Spinal cord (tissue), 10 donors: ENCODE data around the gene KLHDC4. TPM values are rescaled to one million over a fixed set of nuclear protein-coding genes. Genes with fewer than 3 reads are reported as not detected.
"Not testable (repeated sequence)": the region's sequence is repeated elsewhere in the genome, so short reads cannot be mapped to it uniquely, and the experiment has no call there.

ENCODE experiments used
- DNase-seq, 6 donors: peaks; one replicate each; pipeline versions ENCODE4 v3.0.0 to v3.0.0-alpha.2; 2013 to 2015; ENCODE audit warnings: low spot score in 6 of 6, low read depth in 4 of 6
- H3K27ac ChIP-seq: one replicate; pipeline ENCODE4 v1.5.1; 2013; ENCODE audit warnings: low read depth, low read length, control low read depth
- H3K27me3 ChIP-seq: one replicate; pipeline ENCODE4 v1.6.1; 2013; ENCODE audit warnings: low read length; ENCODE audit not compliant: control insufficient read depth, insufficient read depth
- H3K36me3 ChIP-seq: one replicate; pipeline ENCODE4 v1.6.1; 2013; ENCODE audit warnings: low read length; ENCODE audit not compliant: control insufficient read depth, insufficient read depth
- H3K4me1 ChIP-seq: one replicate; pipeline ENCODE4 v1.6.1; 2013; ENCODE audit warnings: low read length; ENCODE audit not compliant: control insufficient read depth, insufficient read depth
- H3K4me3 ChIP-seq: one replicate; pipeline ENCODE4 v1.5.1; 2013; ENCODE audit warnings: low read depth, low read length, control low read depth
- H3K9me3 ChIP-seq: one replicate; pipeline ENCODE4 v1.6.1; 2013; ENCODE audit warnings: low read length; ENCODE audit not compliant: control insufficient read depth, insufficient read depth
- WGBS: methylation state at CpG from one replicate; pipeline ENCODE4 v1.1.5; 2013; ENCODE audit warnings: missing lambda C conversion rate; ENCODE audit not compliant: insufficient coverage; 5-methylcytosine and 5-hydroxymethylcytosine counted together
- long read RNA-seq, 4 donors: transcript quantifications; one replicate each; lab custom pipeline, GENCODE V29; 2026
- polyA plus RNA-seq, 2 donors: library from polyadenylated mRNA; unstranded; fragments of 120-200 nt; gene quantifications; one replicate each; pipeline ENCODE4 v1.2.1, GENCODE V29; 2013; ENCODE audit not compliant: insufficient read length in 2 of 2
- total RNA-seq, 2 donors: library from RNA; depleted of rRNA in 1 of 2; stranded (reverse); fragments of 120-200 nt in 1 of 2; fragments of >200 nt in 1 of 2; gene quantifications; one replicate each; pipeline versions ENCODE4 v1.2.3 to v1.2.4, GENCODE V29; 2013 to 2014
- donor health status: healthy.

KLHDC4 gene
- 10 to 100 TPM; 14.1 to 23.0 TPM for total RNA-seq
- 10 to 100 TPM; 36.9 to 52.3 TPM for polyA plus RNA-seq
- long read RNA-seq, donor 1, full-length matches to known transcripts = 8 of 8 reads
- long read RNA-seq, donor 1, partial matches to known transcripts = 0 of 8 reads
- long read RNA-seq, donor 1, other reads (novel, unspliced or antisense) = 0 of 8 reads
- long read RNA-seq, donor 2, full-length matches to known transcripts = 6 of 6 reads
- long read RNA-seq, donor 2, partial matches to known transcripts = 0 of 6 reads
- long read RNA-seq, donor 2, other reads (novel, unspliced or antisense) = 0 of 6 reads
- long read RNA-seq, donor 3, full-length matches to known transcripts = 6 of 6 reads
- long read RNA-seq, donor 3, partial matches to known transcripts = 0 of 6 reads
- long read RNA-seq, donor 3, other reads (novel, unspliced or antisense) = 0 of 6 reads
- long read RNA-seq, donor 4, full-length matches to known transcripts = 8 of 8 reads
- long read RNA-seq, donor 4, partial matches to known transcripts = 0 of 8 reads
- long read RNA-seq, donor 4, other reads (novel, unspliced or antisense) = 0 of 8 reads

- Histone ChIP-seq H3K9me3 (no peaks in the 10 kb centered on the region), H3K36me3 (peaks cover 32% of the 10 kb centered on the region), H3K4me3 (peak within 1 kb of the TSS; percentile 96), H3K27me3 (no peaks in the 10 kb centered on the region), H3K27ac (peak within 1 kb of the TSS; percentile 76), H3K4me1 (peaks cover 23% of the 10 kb centered on the region)
- DNase-seq = peak; percentile 74 to 97 (median 84)
- WGBS = under 1% methylated on average over 56 of the region's 60 CpGs
Measured at GRCh38 chr16:87765776-87766484, at the start of gene KLHDC4. KLHDC4 (minus strand) TSS chr16:87765986; CDS start chr16:87765890, 96 bp downstream.

GRCh38 chr16:87815567-87815966 lies 49.8 kb upstream of the KLHDC4 start:
- H3K27me3 ChIP-seq = no peaks in the 10 kb centered on the region
- peaks cover 2% of the 10 kb centered on the region for H3K9me3 ChIP-seq
- H3K36me3 ChIP-seq = no peaks in the 10 kb centered on the region
- no peak for DNase-seq
- 72% methylated on average over 5 of the region's 5 CpGs for WGBS
- peaks cover 31% of the 10 kb centered on the region for H3K4me1 ChIP-seq
- no peak overlapping the region for H3K4me3 ChIP-seq
- H3K27ac ChIP-seq = no peak overlapping the region

GRCh38 chr16:87812200-87812656 lies 46.4 kb upstream of the KLHDC4 start:
- Histone ChIP-seq H3K36me3 (no peaks in the 10 kb centered on the region), H3K9me3 (peaks cover 1% of the 10 kb centered on the region), H3K27ac (no peak overlapping the region), H3K4me3 (no peak overlapping the region), H3K4me1 (peaks cover 13% of the 10 kb centered on the region), H3K27me3 (no peaks in the 10 kb centered on the region)
- 39% methylated on average over 8 of the region's 10 CpGs for WGBS
- peak in 1 of 6 donors; percentile 45 for DNase-seq

DNA sequence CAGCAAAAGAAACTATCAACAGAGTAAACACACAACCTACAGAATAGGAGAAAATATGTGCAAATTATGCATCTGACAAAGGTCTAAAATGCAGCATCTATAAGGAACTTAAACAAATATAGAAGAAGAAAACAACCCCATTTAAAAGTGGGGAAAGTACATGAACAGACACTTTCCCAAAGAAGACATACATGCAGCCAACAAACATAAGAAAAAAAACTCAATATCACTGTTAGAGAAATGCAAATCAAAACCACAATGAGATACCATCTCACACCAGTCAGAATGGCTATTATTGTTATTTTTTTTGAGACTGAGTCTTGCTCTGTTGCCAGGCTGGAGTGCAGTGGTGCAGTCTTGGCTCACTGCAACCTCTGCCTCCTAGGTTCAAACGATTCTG lies 45.7 kb upstream of the KLHDC4 start:
- peaks cover 20% of the 10 kb centered on the region for H3K4me1 ChIP-seq
- not testable (repeated sequence) for H3K36me3 ChIP-seq, H3K27ac ChIP-seq, DNase-seq, H3K9me3 ChIP-seq, H3K4me3 ChIP-seq, H3K27me3 ChIP-seq
- whole genome bisulfite sequencing = 80% methylated on average over 1 of the region's 1 CpG

DNA sequence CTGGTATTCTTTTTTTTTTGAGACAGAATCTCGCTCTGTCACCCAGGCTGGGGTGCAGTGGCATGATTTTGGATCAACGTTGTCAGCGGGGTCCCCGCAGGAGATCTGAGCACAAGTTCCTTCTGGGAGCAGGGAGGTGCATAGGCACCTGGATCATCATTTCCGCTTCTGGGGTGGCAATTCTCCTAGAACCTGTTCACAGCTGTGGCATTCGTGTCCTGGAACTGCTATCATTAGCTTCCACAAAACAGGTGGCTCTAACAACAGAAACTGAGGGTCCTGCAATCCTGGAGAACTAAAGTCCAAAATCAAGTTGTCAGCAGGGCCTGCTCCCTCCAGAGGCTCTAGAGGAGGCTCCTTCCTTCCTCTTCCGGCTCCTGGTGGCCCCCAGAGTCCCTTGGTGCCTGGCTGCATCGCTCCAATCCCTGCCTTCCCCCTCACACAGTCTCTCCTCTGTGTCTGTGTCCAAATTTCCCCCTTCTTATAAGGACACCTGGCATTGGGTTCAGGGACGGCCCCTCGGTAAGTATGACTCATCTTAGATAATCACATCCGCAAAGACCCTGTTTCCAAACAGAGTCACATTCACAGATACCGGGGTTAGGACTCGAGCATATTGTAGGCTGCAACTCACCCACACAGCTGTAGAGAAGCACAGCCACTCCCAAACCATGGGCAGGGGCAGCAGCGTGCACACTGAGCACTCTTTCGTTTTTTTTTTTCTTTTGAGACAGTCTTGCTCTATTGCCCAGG lies 43.5 kb upstream of the KLHDC4 start:
- Histone ChIP-seq H3K4me3 (no peak overlapping the region), H3K9me3 (no peaks in the 10 kb centered on the region), H3K27ac (no peak overlapping the region), H3K36me3 (no peaks in the 10 kb centered on the region), H3K27me3 (no peaks in the 10 kb centered on the region), H3K4me1 (peaks cover 27% of the 10 kb centered on the region)
- no peak for DNase-seq
- 76% methylated on average over 13 of the region's 15 CpGs for WGBS

DNA sequence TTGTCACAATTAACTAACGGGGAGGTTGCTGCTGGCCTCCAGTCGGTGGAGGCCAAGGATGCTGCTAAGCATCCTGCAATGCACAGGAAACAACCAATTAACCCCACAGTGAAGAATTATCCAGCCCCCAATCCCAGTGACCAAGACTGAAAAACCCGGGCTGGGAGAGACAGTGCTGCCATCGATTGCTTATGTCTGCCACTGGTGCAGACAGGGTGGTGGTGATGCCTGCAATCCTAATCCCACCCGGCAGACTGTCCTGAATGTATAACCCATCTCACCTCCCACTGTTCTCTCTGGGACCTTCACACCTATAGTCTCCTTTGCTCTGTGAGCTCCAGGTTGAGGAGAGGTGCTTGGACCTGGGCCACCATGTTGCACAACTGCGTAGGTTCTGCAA lies 42.3 kb upstream of the KLHDC4 start:
- no peak for DNase-seq
- no peaks in the 10 kb centered on the region for H3K27me3 ChIP-seq
- no peak overlapping the region for H3K4me3 ChIP-seq
- H3K4me1 ChIP-seq = peaks cover 27% of the 10 kb centered on the region
- H3K36me3 ChIP-seq = no peaks in the 10 kb centered on the region
- no peaks in the 10 kb centered on the region for H3K9me3 ChIP-seq
- H3K27ac ChIP-seq = no peak overlapping the region
- 92% methylated on average over 4 of the region's 6 CpGs for WGBS

- WGBS = 21% methylated on average over 13 of the region's 25 CpGs
- no peaks in the 10 kb centered on the region for H3K36me3 ChIP-seq
- H3K9me3 ChIP-seq = no peaks in the 10 kb centered on the region
- H3K27ac ChIP-seq = no peak overlapping the region
- H3K4me3 ChIP-seq = no peak overlapping the region
- peak in 2 of 6 donors; percentile 72 to 87 for DNase-seq
- peaks cover 20% of the 10 kb centered on the region for H3K4me1 ChIP-seq
- H3K27me3 ChIP-seq = no peaks in the 10 kb centered on the region
Measured at GRCh38 chr16:87806641-87807546, 41.1 kb upstream of the KLHDC4 start.

DNA sequence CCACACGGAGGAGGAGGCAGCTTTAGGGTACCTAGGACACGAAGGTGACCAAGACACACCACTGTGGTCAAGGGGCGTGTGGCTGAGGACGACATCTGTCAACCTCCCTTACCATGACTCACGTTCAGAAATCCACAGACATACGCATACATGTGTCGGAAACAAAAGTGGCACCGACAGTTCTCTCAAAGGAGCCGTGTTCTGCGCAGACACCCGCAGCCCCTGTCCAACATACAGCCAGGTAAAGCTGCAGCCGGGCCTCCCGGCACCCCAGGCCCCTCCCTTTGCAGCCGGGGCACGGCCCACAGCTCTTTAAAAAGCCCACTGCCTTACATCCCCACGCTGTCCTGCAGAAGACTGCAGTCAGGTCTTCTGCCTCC lies 40.5 kb upstream of the KLHDC4 start:
- WGBS = 57% methylated on average over 16 of the region's 16 CpGs
- Histone ChIP-seq H3K36me3 (no peaks in the 10 kb centered on the region), H3K9me3 (no peaks in the 10 kb centered on the region), H3K27me3 (no peaks in the 10 kb centered on the region), H3K27ac (no peak overlapping the region), H3K4me1 (peaks cover 20% of the 10 kb centered on the region), H3K4me3 (no peak overlapping the region)
- DNase-seq = no peak
